HG03520 (cell line): ENCODE data around the gene PRKD1.
"Not testable (repeated sequence)": the region's sequence is repeated elsewhere in the genome, so short reads cannot be mapped to it uniquely, and the experiment has no call there.

Source experiments
- ATAC-seq: cut with Tn5 transposase; IDR thresholded peaks from one replicate; pipeline ENCODE4 v1.9.1; 2021; ENCODE audit warnings: mild to moderate bottlenecking, moderate library complexity; ENCODE audit not compliant: unreplicated experiment

Gene PRKD1

DNA sequence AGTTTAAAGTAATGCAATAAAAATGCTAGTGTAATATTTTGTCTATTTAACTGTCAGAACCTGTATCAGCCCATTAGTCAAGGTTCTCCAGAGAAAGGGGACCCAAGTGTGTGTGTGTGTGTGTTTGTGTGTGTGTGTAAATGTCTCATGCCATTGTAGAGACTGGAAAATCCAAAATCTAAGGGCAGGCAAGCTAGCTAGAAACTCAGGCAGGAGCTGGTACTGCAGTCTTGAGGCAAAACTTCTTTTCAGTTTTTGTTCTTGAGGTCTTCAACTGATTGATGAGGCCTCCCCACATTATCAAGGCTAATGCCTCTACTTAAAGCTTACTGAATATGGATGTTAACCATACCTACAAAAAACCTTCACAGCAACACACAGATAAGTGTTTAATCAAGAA lies 126.7 kb downstream of the PRKD1 start:
- no peak for ATAC-seq

DNA sequence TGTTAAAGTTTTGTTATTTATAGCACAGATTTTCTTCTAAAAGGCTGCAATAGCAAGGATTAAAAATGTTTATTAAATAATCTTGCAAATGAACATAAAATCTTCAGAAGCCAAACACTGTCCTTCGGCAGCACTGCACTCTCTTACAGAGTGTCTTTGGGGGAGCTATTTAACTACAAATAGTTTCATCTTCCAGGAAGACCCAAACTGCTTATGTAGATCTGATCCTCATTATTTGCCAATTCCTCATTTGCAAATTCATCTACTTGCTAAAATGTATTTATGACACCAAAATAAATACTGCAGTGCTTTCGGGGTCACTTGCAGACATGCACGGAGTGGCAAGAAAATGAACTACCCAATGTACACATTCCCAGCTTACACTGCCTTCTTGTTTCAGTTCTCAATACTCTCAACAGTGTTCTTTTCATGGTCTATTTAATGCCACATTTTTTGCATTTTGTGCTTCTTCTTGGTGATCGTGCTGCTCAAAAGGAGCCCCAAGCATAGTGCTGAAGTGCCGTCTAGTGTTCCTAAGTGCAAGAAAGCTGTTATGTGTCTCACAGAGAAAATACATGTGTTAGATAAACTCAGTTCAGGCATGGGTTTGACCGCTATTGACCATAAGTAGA lies 128.1 kb downstream of the PRKD1 start:
- ATAC-seq, result no peak

- no peak for ATAC-seq
Measured at GRCh38 chr14:29798811-29799210, 128.8 kb downstream of the PRKD1 start.

DNA sequence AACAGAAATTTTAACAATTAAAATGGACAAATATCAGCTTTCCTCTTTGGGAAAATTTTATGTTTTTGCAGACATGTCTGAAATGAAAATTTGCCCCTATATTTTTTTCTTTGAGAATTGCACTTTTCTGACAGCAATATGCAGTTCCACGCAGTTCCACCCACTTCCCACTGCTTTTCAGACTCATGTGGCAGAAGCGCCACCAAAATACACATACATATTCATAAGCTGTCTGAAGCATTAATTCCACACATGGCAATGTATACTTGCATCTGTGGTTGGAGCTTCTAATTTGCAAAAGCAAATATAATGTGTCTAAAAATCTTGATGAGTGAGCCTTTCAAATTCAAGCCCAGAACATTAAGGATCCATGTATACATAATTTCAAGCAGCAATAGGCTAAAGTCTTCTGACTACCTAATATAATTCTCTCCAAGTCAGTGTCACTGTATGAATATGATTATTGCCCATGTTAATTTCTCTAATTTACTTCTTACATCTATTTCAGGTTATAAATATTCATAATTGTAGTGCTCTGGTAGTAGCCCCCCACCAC lies 129.5 kb downstream of the PRKD1 start:
- ATAC-seq, result no peak

GRCh38 chr14:29796853-29797252 lies 130.8 kb downstream of the PRKD1 start:
- no peak for ATAC-seq

GRCh38 chr14:29789475-29789874 lies 138.2 kb downstream of the PRKD1 start:
- ATAC-seq, result no peak

DNA sequence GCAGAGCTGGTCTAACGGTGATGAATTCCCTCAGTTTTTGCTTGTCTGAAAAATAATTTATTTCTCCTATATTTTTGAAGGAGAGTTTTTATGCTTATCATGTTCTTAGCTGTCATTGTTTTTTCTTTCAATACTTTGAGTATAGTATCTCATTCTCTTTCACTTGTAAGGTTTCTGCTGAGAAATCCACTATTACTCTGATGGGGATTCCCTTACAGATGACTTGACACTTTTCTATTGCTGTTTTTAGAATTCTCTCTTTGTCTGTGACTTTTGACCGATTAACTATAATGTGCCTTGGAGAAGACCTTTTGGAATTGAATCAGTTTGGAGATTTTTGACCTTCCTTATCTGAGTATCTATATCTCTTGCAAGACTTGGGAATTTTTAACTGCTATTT lies 139.6 kb downstream of the PRKD1 start:
- ATAC-seq, result no peak

GRCh38 chr14:29783556-29783955 lies 144.1 kb downstream of the PRKD1 start:
- ATAC-seq, result no peak

- no peak for ATAC-seq
Measured at GRCh38 chr14:29782041-29782440, 145.6 kb downstream of the PRKD1 start.

- not testable (repeated sequence) for ATAC-seq
Measured at GRCh38 chr14:29777142-29777541, 150.5 kb downstream of the PRKD1 start.

- ATAC-seq, result no peak
Measured at GRCh38 chr14:29773990-29774389, 153.7 kb downstream of the PRKD1 start.

DNA sequence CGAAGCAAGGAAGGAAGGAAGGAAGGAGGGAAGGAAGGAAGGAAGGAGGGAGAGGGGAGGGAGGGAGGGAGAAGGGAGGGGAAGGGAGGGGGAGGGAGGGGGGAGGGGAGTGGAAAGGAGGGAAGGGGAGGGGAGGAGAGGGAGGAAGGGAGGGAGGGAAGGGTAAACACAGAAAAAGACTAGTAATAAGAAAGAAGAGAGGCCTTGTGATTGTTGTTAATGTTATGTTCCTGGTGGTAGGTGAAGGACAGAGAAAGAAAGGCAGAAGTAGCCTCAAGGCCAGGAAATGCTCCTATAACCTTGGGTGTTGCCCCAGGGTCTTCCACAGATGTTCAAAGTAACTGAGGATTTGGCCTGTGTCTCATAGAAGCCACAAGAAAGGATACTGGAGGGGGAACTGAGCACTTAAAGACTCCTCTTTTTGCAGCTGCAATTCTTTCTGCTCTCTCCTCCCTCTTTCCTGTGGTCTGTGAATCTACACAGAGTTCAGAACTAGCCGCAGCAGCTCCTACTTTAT lies 164.2 kb downstream of the PRKD1 start:
- ATAC-seq, result no peak

DNA sequence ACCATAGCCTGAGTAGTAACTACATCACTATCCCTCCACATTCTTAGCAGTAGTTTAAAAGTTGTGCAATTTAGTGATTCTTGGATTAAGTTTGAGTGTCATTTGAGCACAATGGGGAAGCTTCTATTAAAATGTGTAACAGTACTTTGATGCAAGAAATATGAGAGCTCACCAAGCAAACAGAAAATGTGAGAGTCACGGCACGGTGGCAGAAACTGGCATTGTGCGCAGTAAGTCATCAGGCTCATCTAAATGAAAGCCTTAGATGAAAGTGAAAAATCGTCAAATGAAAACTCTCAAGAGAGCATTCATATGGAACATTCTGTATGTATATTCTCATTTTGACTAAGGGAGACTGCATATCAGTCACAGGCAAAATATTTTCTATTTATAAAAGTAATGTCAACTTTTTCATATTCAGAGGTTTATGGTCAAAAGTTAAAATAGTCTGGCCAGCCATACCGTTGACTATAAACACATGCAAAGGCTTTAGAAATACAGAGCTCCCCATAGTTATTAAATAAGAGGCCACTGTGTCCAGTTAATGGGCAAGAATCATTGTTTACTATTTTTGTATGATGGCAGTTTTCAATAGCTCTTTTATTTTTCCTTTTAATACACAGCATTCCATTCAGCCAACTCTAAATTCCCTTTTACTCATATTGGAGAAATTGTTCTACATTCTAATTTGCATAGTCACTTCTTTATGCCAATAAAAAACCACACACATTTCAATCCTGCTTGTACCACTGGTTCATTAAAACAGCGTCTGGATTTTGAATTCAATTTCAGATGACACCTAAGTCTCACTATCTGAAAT lies 167.9 kb downstream of the PRKD1 start:
- ATAC-seq, result peak; percentile 88

- no peak for ATAC-seq
Measured at GRCh38 chr14:29757711-29758233, 169.9 kb downstream of the PRKD1 start.

- no peak for ATAC-seq
Measured at GRCh38 chr14:29757188-29757680, 170.4 kb downstream of the PRKD1 start.

DNA sequence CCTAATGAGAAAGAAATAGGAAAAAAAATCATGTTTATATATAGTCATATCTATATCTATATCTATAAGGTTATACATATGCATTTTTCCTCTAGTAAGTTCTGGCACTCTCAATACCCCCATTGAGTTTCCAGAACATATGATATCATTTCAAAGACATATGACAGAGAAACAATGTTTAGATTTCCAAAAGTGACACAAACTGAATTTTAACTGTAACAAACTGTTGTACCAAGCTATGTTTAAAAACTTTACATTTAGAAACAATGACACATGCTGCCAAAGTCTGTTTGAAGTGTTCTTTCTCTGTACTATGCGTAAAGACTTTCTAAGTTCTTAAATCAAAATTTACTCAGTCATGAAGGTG lies 171.6 kb downstream of the PRKD1 start:
- no peak for ATAC-seq

- ATAC-seq, result no peak
Measured at GRCh38 chr14:29755311-29756018, 172.2 kb downstream of the PRKD1 start.

- ATAC-seq, result no peak
Measured at GRCh38 chr14:29754134-29754533, 173.5 kb downstream of the PRKD1 start.

DNA sequence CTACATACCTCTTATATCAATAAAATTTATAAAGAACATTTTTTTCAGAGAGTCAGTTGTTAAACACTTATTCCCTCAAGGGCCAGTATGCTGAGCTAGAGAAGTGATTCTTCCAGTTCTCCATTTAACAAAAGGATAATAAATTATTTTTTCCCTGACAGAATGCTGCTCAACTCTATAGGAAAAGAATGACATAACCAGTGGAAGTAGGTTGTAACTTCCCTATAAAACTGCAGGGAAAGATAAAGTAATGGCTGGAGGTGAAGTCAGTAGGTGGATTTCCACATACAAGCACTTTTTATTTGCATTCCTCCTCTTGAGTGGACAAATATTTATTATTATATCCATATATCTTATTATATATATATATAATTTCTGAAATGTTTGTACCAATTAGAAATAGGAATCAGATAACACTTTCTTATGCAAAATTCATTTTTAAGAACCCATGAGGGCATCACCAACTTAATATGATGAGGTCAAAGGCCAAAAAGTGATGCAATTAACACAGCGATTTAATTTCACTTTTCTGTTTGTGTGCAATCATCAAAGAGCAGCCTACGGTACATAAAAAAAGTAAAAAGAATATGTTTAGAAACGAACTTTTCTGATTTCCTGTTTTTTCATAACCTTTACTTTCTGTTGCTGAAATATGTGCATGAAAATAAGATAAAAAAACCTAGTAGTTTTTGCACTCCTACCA lies 175.3 kb downstream of the PRKD1 start:
- ATAC-seq, result no peak

GRCh38 chr14:29749829-29750228 lies 177.8 kb downstream of the PRKD1 start:
- no peak for ATAC-seq
